ENCODE results near the gene PLCD3. TPM values are rescaled to one million over a fixed set of nuclear protein-coding genes. Genes with fewer than 3 reads are reported as not detected.
A peak's percentile ranks its signal among the peaks of the same experiment; 100 is the strongest.

The PLCD3 gene
- total and polyA plus RNA-seq, 2 of the 13 experiments (the other 11 are each of a cell fraction or from before 2014, with no cell fraction given): 11.3 to 39.1 TPM

DNA sequence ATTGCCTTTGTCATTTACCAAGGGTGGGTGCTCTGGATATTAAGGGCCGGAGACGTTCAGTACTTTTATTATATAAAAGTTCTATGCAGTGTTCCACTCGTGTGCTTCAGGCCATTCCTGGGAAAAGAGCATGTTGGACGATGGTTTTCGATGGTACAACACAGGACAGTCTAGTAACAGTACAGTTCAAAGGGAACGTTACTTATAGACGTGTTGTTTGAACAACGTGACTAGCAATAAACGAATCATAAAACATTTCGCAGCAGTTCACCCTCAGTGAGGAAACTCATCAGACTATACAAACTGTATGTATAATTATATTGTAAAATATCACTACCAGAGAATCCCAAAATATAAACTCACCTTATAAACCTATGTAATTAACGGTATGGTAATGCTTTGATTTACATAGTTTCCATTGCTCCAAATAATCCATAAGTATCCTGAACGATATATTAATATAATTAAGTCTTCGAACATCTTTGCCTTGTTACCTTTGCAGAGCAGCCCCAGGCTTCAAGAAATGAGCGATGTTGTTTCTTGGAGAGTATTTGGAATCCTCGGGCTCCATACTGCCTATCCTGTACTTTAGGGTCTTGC, 70.6 kb downstream of the PLCD3 start (continued):
- TF ChIP-seq BRCA1 (CRISPR knock-in tag; IDR thresholded peaks at IDR 0.05): no peak
- TF ChIP-seq TAF15 (IDR thresholded peaks at IDR 0.05; ENCODE audit: low read depth, low read length, poor library complexity, severe bottlenecking): no peak
- no peak for TF ChIP-seq ELF4 (CRISPR knock-in tag; IDR thresholded peaks at IDR 0.05; ENCODE audit: borderline replicate concordance)
- no peak for TF ChIP-seq MEIS2 (CRISPR knock-in tag; IDR thresholded peaks at IDR 0.05)
- TF ChIP-seq ZNF839 (CRISPR knock-in tag; IDR thresholded peaks at IDR 0.05; ENCODE audit: borderline replicate concordance): no peak
- TF ChIP-seq, protein P1, sequence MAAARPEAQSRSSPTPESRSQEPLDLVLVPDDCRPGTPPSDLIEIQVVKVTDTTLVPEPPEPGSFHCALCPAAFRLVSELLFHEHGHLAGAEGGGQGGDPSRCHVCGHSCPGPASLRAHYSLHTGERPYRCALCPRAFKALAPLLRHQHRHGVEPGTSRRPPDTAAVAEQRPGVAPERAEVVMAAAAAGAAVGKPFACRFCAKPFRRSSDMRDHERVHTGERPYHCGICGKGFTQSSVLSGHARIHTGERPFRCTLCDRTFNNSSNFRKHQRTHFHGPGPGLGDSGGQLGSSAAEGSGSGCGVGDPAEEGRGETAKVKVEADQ (CRISPR knock-in tag; IDR thresholded peaks at IDR 0.05; ENCODE audit: borderline replicate concordance): no peak
- no peak for TF ChIP-seq GRHL1 (CRISPR knock-in tag; conservative IDR thresholded peaks at IDR 0.05)
- TF ChIP-seq ZNF841 (CRISPR knock-in tag; IDR thresholded peaks at IDR 0.05; ENCODE audit: borderline replicate concordance): no peak
- 0 out of 2 replicates have a peak, but pooled peaks have one; percentile 19 for TF ChIP-seq ZNF33A (CRISPR knock-in tag; IDR thresholded peaks at IDR 0.05; ENCODE audit: borderline replicate concordance)
- no peak for TF ChIP-seq ZMAT5 (CRISPR knock-in tag; IDR thresholded peaks at IDR 0.05; ENCODE audit: borderline replicate concordance, low read depth)
- TF ChIP-seq ETS1 (CRISPR knock-in tag; IDR thresholded peaks at IDR 0.05): no peak
- peak; percentile 56; the same call in 1 of the 2 replicates for TF ChIP-seq TOPORS (CRISPR knock-in tag; IDR thresholded peaks at IDR 0.05)
- no peak for TF ChIP-seq ZNF569 (CRISPR knock-in tag; IDR thresholded peaks at IDR 0.05; ENCODE audit: borderline replicate concordance)
- TF ChIP-seq ZNF709 (CRISPR knock-in tag; IDR thresholded peaks at IDR 0.05): no peak
- no peak for TF ChIP-seq BRD4 (CRISPR knock-in tag; IDR thresholded peaks at IDR 0.05)
- TF ChIP-seq FOXC1 (CRISPR knock-in tag; IDR thresholded peaks at IDR 0.05; ENCODE audit: borderline replicate concordance): no peak
- TF ChIP-seq, protein P2, sequence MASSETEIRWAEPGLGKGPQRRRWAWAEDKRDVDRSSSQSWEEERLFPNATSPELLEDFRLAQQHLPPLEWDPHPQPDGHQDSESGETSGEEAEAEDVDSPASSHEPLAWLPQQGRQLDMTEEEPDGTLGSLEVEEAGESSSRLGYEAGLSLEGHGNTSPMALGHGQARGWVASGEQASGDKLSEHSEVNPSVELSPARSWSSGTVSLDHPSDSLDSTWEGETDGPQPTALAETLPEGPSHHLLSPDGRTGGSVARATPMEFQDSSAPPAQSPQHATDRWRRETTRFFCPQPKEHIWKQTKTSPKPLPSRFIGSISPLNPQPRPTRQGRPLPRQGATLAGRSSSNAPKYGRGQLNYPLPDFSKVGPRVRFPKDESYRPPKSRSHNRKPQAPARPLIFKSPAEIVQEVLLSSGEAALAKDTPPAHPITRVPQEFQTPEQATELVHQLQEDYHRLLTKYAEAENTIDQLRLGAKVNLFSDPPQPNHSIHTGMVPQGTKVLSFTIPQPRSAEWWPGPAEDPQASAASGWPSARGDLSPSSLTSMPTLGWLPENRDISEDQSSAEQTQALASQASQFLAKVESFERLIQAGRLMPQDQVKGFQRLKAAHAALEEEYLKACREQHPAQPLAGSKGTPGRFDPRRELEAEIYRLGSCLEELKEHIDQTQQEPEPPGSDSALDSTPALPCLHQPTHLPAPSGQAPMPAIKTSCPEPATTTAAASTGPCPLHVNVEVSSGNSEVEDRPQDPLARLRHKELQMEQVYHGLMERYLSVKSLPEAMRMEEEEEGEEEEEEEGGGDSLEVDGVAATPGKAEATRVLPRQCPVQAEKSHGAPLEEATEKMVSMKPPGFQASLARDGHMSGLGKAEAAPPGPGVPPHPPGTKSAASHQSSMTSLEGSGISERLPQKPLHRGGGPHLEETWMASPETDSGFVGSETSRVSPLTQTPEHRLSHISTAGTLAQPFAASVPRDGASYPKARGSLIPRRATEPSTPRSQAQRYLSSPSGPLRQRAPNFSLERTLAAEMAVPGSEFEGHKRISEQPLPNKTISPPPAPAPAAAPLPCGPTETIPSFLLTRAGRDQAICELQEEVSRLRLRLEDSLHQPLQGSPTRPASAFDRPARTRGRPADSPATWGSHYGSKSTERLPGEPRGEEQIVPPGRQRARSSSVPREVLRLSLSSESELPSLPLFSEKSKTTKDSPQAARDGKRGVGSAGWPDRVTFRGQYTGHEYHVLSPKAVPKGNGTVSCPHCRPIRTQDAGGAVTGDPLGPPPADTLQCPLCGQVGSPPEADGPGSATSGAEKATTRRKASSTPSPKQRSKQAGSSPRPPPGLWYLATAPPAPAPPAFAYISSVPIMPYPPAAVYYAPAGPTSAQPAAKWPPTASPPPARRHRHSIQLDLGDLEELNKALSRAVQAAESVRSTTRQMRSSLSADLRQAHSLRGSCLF (CRISPR knock-in tag; IDR thresholded peaks at IDR 0.05; ENCODE audit: borderline replicate concordance): no peak
- no peak for TF ChIP-seq ELF1 (CRISPR knock-in tag; IDR thresholded peaks at IDR 0.05)
- TF ChIP-seq DR1 (CRISPR knock-in tag; IDR thresholded peaks at IDR 0.05): no peak
- TF ChIP-seq JUN (CRISPR knock-in tag; IDR thresholded peaks at IDR 0.05): no peak
- no peak for TF ChIP-seq ZBTB20 (CRISPR knock-in tag; IDR thresholded peaks at IDR 0.05; ENCODE audit: borderline replicate concordance, low read depth)
